Measurements from ENCODE around the gene LRP1B. TPM values are rescaled to one million over a fixed set of nuclear protein-coding genes. Genes with fewer than 3 reads are reported as not detected.

LRP1B gene
- total and polyA plus RNA-seq, 2 of the 8 experiments (the other 6 are each of a cell fraction or from before 2014, with no cell fraction given): 0.03 TPM; not detected in 1

DNA sequence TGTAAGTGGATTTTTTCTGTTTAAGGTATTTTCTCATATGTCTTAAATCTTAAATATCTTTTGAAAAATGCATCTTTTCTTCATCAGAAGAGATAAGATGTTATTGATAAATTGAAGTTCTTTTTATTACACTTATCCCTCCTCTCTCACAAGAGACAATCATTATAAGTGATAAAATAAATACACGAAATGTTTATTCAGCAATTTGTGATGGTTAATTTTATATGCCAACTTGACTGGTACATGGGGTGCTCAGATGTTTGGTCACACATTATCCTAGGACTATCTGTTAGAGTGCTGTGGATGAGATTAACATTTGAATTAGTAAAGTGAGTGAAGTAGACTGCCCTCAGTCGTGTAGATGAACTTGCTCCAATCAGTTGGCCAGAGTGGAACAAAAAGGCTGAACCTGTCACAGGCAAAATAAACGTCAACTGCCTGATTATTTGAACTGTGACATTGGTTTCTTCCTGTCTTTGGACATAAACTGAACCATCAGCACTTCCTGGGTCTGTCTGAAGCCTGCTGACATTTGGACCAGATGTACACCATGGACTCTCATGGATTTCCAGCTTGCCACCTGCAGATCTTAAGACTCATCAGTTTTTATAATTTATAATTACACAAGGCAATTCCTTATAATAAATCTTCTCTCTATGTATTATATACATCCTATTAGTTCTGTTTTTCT, 1126.7 kb downstream of the LRP1B start:
- H3K23me2 ChIP-seq (ENCODE audit: low read depth, low read length): no peaks in the 10 kb centered on the region
- no peaks in the 10 kb centered on the region for H3K9me3 ChIP-seq (ENCODE audit: insufficient read depth in 2 of 2, low read depth in 1 of 2, low read length in 1 of 2)
- H3K18ac ChIP-seq (ENCODE audit: extremely low read depth, low read length): no peak overlapping the region
- no peak overlapping the region for H4K5ac ChIP-seq (ENCODE audit: insufficient read length, low read depth, low read length)
- H3K27ac ChIP-seq (ENCODE audit: low read depth, low read length): no peak overlapping the region
- H3K4me1 ChIP-seq (replicated peaks in 1 of 4; ENCODE audit: control insufficient read depth in 3 of 4, insufficient read depth in 4 of 4, low read length in 3 of 4): no peaks in the 10 kb centered on the region
- H4K8ac ChIP-seq (ENCODE audit: extremely low read depth, insufficient read depth, low read length): no peak overlapping the region
- TF ChIP-seq GTF2F1 (IDR thresholded peaks at IDR 0.05; ENCODE audit: borderline replicate concordance, low read depth, low read length): no peak
- H2BK15ac ChIP-seq (ENCODE audit: low read length): no peak overlapping the region
- H2BK5ac ChIP-seq (ENCODE audit: low read depth, low read length): no peak overlapping the region
- no peak overlapping the region for H3K9ac ChIP-seq (replicated peaks in 1 of 4; ENCODE audit: extremely low read depth in 1 of 4, low read depth in 3 of 4, low read length in 3 of 4)
- no peak overlapping the region for H3K14ac ChIP-seq (ENCODE audit: insufficient read length)
- ChIA-PET POLR2A (ENCODE audit: partially characterized antibody) (no interaction called here), CTCF (ENCODE audit: partially characterized antibody) (no interaction called here)
- H3K27me3 ChIP-seq (replicated peaks in 1 of 4; ENCODE audit: control insufficient read depth in 3 of 4, extremely low read depth in 1 of 4, insufficient read depth in 3 of 4, low read length in 3 of 4): no peaks in the 10 kb centered on the region
- H3K23ac ChIP-seq (ENCODE audit: insufficient read length): no peak overlapping the region
- no peaks in the 10 kb centered on the region for H4K20me1 ChIP-seq (replicated peaks in 1 of 2; ENCODE audit: control insufficient read depth in 1 of 2, insufficient read depth in 2 of 2, low read length in 2 of 2)
- no peak overlapping the region for H2BK120ac ChIP-seq (replicated peaks; ENCODE audit: low read depth, low read length)
- no peak for DNase-seq (ENCODE audit: low read depth in 1 of 2, low spot score in 2 of 2)
- H2AK5ac ChIP-seq (ENCODE audit: low read depth, low read length): no peak overlapping the region
- no peaks in the 10 kb centered on the region for H3K36me3 ChIP-seq (ENCODE audit: control insufficient read depth in 2 of 4, insufficient read depth in 4 of 4, low read length in 3 of 4)
- H3K4me3 ChIP-seq (ENCODE audit: extremely low read depth in 1 of 4, insufficient read depth in 2 of 4, low read depth in 3 of 4, low read length in 4 of 4): no peak overlapping the region
- H4K91ac ChIP-seq (replicated peaks; ENCODE audit: insufficient read length, low read length): no peak overlapping the region
- H3K56ac ChIP-seq (replicated peaks; ENCODE audit: insufficient read length, low read depth, low read length): no peak overlapping the region
- H3K79me2 ChIP-seq (ENCODE audit: control insufficient read depth in 1 of 2, insufficient read depth in 2 of 2, low read length in 2 of 2): no peaks in the 10 kb centered on the region
- WGBS, 2 experiments (ENCODE audit: extremely low coverage in 1 of 2, insufficient coverage in 1 of 2, insufficient read length in 1 of 2, insufficient replicate concordance in 2 of 2, low coverage in 1 of 2, low lambda C conversion rate in 2 of 2, missing lambda C conversion rate in 1 of 2): 93% methylated on average over 3 of the region's 3 CpGs; no CpG with 5 or more reads in 1 of the 2 experiments
- FAIRE-seq: no peak
- H3K4me2 ChIP-seq (ENCODE audit: insufficient read depth in 1 of 2, low read depth in 2 of 2, low read length in 2 of 2): no peak overlapping the region
- no peak overlapping the region for H2BK12ac ChIP-seq (ENCODE audit: low read depth, low read length)
- no peak overlapping the region for H2AFZ ChIP-seq (ENCODE audit: low read length)
- H3K79me1 ChIP-seq (ENCODE audit: low read depth, low read length): no peaks in the 10 kb centered on the region
- no peak overlapping the region for H3K4ac ChIP-seq (replicated peaks; ENCODE audit: insufficient read length, low read depth, low read length)
- no peak overlapping the region for H2BK20ac ChIP-seq (ENCODE audit: low read length)

Data from H1 (cell line).